Calu3 (cell line): ENCODE results near the gene CHAT. TPM values are rescaled to one million over a fixed set of nuclear protein-coding genes. Genes with fewer than 3 reads are reported as not detected.

ENCODE experiments used
- BruUV-seq: library from RNA; stranded (reverse); fragments of 400-500 nt; replicated peaks from 2 replicates; lab custom pipeline; 2021; lab: Mats Ljungman, UMichigan
- CTCF ChIA-PET: fragments of 300-600 bp; sonication (Branson Sonifier 250); formaldehyde crosslinking; loops from one replicate; lab custom pipeline; 2022; ENCODE audit warnings: antibody characterized with exemption; lab: Charles Lee
- DNase-seq: peaks from one replicate; pipeline ENCODE4 v3.0.0; 2022
- H3K27ac Mint-ChIP-seq: one replicate; pipeline ENCODE4 v1.8.0; 2022; ENCODE audit warnings: mixed read lengths; ENCODE audit not compliant: unreplicated experiment
- H3K27me3 Mint-ChIP-seq: one replicate; pipeline ENCODE4 v1.8.0; 2022; ENCODE audit warnings: mixed read lengths; ENCODE audit not compliant: unreplicated experiment
- H3K36me3 Mint-ChIP-seq: one replicate; pipeline ENCODE4 v1.8.0; 2022; ENCODE audit warnings: mild to moderate bottlenecking, moderate library complexity, mixed read lengths; ENCODE audit not compliant: insufficient read depth, unreplicated experiment
- H3K4me1 Mint-ChIP-seq: one replicate; pipeline ENCODE4 v1.8.0; 2022; ENCODE audit warnings: mild to moderate bottlenecking, low read depth, mixed read lengths; ENCODE audit not compliant: unreplicated experiment
- H3K4me3 Mint-ChIP-seq: one replicate; pipeline ENCODE4 v1.8.0; 2022; ENCODE audit warnings: mild to moderate bottlenecking, low read depth, moderate library complexity, mixed read lengths; ENCODE audit not compliant: unreplicated experiment
- H3K9me3 Mint-ChIP-seq: one replicate; pipeline ENCODE4 v1.8.0; 2022; ENCODE audit warnings: low read depth, mixed read lengths; ENCODE audit not compliant: unreplicated experiment
- intact Hi-C: fragments of 100-400 bp; cut with micrococcal nuclease; formaldehyde crosslinking; loops from one replicate; pipeline ENCODE4 v1.10.0; 2022; ENCODE audit not compliant: unreplicated experiment
- total RNA-seq: library from RNA; stranded (reverse); gene quantifications from 2 replicates; pipeline ENCODE4 v1.2.3, GENCODE V29; 2022
- TF ChIP-seq, protein P1 (sequence below): fragments of 200-600 bp; IDR thresholded peaks from one replicate; pipeline ENCODE4 v1.8.0; 2022; ENCODE audit warnings: antibody characterized with exemption; ENCODE audit not compliant: unreplicated experiment

The CHAT gene
- total RNA-seq, 1 experiment from 2014 or later: not detected

DNA sequence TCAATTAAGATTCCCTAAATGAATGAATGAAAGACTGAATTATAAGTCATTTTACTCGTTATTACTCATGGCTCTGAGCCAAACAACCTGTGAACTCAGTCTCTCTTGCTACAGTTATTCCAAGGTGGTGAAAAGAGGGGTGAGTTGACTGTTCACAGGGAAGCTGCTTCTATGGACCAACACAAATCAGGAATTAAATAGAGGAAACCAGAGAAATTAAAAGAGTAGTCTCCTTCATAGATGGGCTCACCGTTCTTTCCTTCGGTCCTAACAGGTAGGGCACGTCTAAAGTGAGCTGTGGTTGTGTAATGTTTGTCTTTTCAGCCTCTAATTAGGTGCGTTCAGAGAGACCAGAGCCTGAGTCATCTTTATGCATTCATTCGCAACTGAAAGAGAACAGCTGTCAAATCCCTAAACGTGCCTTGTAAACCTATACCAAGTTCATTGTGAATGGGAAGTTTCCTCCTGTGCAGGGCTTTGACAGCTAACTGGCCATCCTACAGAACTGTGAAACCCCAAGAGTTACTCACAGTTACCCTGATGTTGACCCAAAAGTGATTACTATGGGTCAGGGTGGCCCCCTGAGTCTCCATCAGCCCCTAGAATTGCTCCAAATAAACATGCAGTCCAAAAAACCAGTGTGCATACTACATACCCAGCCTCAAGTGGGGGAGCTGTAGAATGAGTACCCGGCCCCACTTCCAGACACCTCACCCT, 47.5 kb downstream of the CHAT start:
- H3K4me3 Mint-ChIP-seq: no peak overlapping the region
- TF ChIP-seq, protein P1, sequence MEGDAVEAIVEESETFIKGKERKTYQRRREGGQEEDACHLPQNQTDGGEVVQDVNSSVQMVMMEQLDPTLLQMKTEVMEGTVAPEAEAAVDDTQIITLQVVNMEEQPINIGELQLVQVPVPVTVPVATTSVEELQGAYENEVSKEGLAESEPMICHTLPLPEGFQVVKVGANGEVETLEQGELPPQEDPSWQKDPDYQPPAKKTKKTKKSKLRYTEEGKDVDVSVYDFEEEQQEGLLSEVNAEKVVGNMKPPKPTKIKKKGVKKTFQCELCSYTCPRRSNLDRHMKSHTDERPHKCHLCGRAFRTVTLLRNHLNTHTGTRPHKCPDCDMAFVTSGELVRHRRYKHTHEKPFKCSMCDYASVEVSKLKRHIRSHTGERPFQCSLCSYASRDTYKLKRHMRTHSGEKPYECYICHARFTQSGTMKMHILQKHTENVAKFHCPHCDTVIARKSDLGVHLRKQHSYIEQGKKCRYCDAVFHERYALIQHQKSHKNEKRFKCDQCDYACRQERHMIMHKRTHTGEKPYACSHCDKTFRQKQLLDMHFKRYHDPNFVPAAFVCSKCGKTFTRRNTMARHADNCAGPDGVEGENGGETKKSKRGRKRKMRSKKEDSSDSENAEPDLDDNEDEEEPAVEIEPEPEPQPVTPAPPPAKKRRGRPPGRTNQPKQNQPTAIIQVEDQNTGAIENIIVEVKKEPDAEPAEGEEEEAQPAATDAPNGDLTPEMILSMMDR: no peak
- BruUV-seq: no TSS peak
- no peak overlapping the region for H3K27ac Mint-ChIP-seq
- DNase-seq: no peak
- no peaks in the 10 kb centered on the region for H3K36me3 Mint-ChIP-seq
- peaks cover 82% of the 10 kb centered on the region for H3K27me3 Mint-ChIP-seq
- CTCF ChIA-PET: no interaction called here
- H3K4me1 Mint-ChIP-seq: no peaks in the 10 kb centered on the region
- intact Hi-C loops: no loop called here
- peaks cover 4% of the 10 kb centered on the region for H3K9me3 Mint-ChIP-seq

DNA sequence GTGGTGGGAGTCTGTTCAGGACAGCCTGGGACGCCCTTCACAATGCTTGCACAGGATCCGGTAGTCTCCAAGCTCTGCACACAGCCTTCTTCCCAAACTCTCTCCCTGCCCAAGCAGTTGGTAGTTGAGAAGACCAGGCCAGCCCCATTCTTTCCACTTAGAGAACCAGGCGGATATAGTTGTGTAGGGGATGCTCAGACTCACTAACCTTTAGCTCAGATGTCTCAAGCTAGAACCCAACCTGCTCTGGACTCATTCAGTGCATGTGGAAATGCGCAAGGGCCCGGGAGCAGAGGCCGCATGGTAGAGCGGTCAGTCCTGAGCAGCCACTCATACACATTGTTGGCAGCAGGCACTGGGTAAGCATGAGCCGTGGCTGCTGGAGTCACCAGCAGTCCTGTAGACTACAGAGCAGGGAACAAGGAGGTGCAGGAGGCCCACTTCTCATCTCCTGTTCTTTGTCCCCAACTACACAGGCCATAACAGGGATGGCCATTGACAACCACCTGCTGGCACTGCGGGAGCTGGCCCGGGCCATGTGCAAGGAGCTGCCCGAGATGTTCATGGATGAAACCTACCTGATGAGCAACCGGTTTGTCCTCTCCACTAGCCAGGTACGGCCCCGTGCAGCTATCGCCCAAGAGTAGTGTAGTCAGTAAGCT, 48.5 kb downstream of the CHAT start:
- CTCF ChIA-PET: no interaction called here
- Mint-ChIP-seq H3K36me3 (no peaks in the 10 kb centered on the region), H3K27ac (no peak overlapping the region), H3K4me3 (no peak overlapping the region), H3K9me3 (peaks cover 4% of the 10 kb centered on the region), H3K4me1 (no peaks in the 10 kb centered on the region), H3K27me3 (peaks cover 82% of the 10 kb centered on the region)
- TF ChIP-seq, protein P1: no peak
- no peak for DNase-seq
- intact Hi-C loops: no loop called here
- BruUV-seq: no TSS peak

DNA sequence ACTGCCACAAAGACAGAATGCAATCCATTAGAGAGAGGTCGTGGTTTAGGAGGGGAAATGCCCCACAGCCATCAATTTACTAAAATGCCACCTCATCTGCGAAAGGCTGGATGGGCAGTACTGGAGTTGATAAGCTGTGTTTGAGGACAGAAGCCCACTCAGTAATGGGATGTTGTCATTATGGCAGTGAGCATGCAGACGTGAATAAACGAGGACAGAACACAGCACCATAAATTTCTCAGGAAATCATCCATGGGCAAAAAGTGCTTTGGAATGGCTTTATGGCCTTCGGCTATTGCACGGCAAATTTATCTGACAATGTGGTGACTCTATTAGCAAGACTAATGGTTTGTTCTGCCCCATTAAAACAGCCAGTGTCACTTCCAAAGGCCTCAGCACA, 49.8 kb downstream of the CHAT start:
- TF ChIP-seq, protein P1: no peak
- no peak overlapping the region for H3K27ac Mint-ChIP-seq
- no peaks in the 10 kb centered on the region for H3K4me1 Mint-ChIP-seq
- CTCF ChIA-PET: no interaction called here
- intact Hi-C loops: no loop called here
- peaks cover 4% of the 10 kb centered on the region for H3K9me3 Mint-ChIP-seq
- no TSS peak for BruUV-seq
- no peaks in the 10 kb centered on the region for H3K36me3 Mint-ChIP-seq
- no peak overlapping the region for H3K4me3 Mint-ChIP-seq
- H3K27me3 Mint-ChIP-seq: peaks cover 95% of the 10 kb centered on the region
- DNase-seq: no peak

DNA sequence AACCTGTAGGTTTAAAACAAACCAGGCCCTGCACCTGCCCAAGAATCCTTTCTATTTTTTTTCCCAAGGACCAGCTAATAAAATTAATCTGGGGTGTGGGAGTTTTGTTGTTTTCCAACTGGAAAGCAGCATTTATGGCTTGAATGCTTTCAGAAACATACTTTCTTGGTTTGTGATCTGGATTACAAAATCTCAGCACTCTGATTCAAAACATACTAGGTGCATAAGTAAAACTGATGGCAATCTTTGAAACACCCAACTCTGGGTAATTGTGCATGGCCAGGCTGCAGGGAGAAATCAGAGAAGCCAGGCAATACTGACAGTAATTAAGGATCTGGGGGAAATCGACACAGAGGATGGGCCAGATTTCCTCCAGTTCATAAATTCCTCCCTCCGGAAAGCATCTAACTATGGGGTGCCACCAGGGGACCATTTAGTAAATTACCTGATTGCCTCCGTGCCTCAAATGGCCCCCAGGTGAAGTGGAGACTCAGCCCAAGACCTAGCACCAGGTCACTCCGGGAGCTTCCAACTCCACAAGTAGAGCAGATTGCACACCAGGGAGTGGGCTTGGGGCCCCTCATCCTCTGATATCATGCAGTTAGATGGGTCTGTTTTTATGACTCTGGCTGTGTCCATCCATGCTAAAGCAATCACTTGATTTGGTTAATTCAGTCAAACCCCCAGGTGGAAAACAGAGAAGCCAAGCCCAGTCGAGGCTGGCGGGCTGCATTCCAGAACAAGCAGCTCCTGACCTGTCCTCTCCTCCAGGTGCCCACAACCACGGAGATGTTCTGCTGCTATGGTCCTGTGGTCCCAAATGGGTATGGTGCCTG, 50.4 kb downstream of the CHAT start:
- Mint-ChIP-seq H3K27me3 (peaks cover 99% of the 10 kb centered on the region), H3K36me3 (no peaks in the 10 kb centered on the region), H3K4me3 (no peak overlapping the region), H3K9me3 (no peaks in the 10 kb centered on the region), H3K4me1 (no peaks in the 10 kb centered on the region), H3K27ac (no peak overlapping the region)
- TF ChIP-seq, protein P1: no peak
- BruUV-seq: no TSS peak
- DNase-seq: no peak
- intact Hi-C loops: no loop called here
- CTCF ChIA-PET: no interaction called here
